Dendritic cell treated with granulocyte-macrophage colony-stimulating factor and Interleukin-4, amounts not matched to agents 40 ng/mL and 50 ng/mL, for 4 days (primary cell): ENCODE measurements around the gene EFHC1.

Source experiments
- H3K27ac Mint-ChIP-seq: one replicate; pipeline ENCODE4 v1.8.0; 2022; ENCODE audit warnings: mild to moderate bottlenecking, mixed read lengths
- H3K27me3 Mint-ChIP-seq: one replicate; pipeline ENCODE4 v1.8.0; 2022; ENCODE audit warnings: mild to moderate bottlenecking, mixed read lengths
- H3K36me3 Mint-ChIP-seq: one replicate; pipeline ENCODE4 v1.8.0; 2022; ENCODE audit warnings: low read depth, mixed read lengths
- H3K4me1 Mint-ChIP-seq: one replicate; pipeline ENCODE4 v1.8.0; 2022; ENCODE audit warnings: low read depth, mixed read lengths
- H3K4me3 Mint-ChIP-seq: one replicate; pipeline ENCODE4 v1.8.0; 2022; ENCODE audit warnings: mild to moderate bottlenecking, moderate library complexity, mixed read lengths
- H3K9me3 Mint-ChIP-seq: one replicate; pipeline ENCODE4 v1.8.0; 2022; ENCODE audit warnings: mixed read lengths
- intact Hi-C: fragments of 100-400 bp; cut with micrococcal nuclease; formaldehyde crosslinking; loops from one replicate; pipeline ENCODE4 v1.15.0; 2022

Gene EFHC1

GRCh38 chr6:52532457-52532856, 112.3 kb downstream of the EFHC1 start:
- H3K27ac Mint-ChIP-seq, result no peak overlapping the region
- no peaks in the 10 kb centered on the region for H3K27me3 Mint-ChIP-seq
- intact Hi-C loops, result no loop called here
- H3K4me1 Mint-ChIP-seq, result peaks cover 11% of the 10 kb centered on the region
- no peak overlapping the region for H3K4me3 Mint-ChIP-seq
- peaks cover 59% of the 10 kb centered on the region for H3K36me3 Mint-ChIP-seq
- H3K9me3 Mint-ChIP-seq, result no peaks in the 10 kb centered on the region

- Mint-ChIP-seq H3K4me3 (no peak overlapping the region), H3K9me3 (no peaks in the 10 kb centered on the region), H3K36me3 (peaks cover 63% of the 10 kb centered on the region), H3K27ac (no peak overlapping the region), H3K4me1 (peaks cover 17% of the 10 kb centered on the region), H3K27me3 (no peaks in the 10 kb centered on the region)
- intact Hi-C loops, result no loop called here
Observed at GRCh38 chr6:52533491-52533890, 113.3 kb downstream of the EFHC1 start.

- Mint-ChIP-seq H3K4me3 (no peak overlapping the region), H3K9me3 (no peaks in the 10 kb centered on the region), H3K36me3 (peaks cover 55% of the 10 kb centered on the region), H3K4me1 (peaks cover 17% of the 10 kb centered on the region), H3K27ac (no peak overlapping the region), H3K27me3 (no peaks in the 10 kb centered on the region)
- intact Hi-C loops, result no loop called here
Observed at GRCh38 chr6:52534363-52534762, 114.2 kb downstream of the EFHC1 start.

- Mint-ChIP-seq H3K4me1 (peaks cover 17% of the 10 kb centered on the region), H3K36me3 (peaks cover 52% of the 10 kb centered on the region), H3K27me3 (no peaks in the 10 kb centered on the region), H3K27ac (no peak overlapping the region), H3K4me3 (no peak overlapping the region), H3K9me3 (no peaks in the 10 kb centered on the region)
- intact Hi-C loops, result no loop called here
Observed at GRCh38 chr6:52534966-52535390, 114.8 kb downstream of the EFHC1 start.

- no peaks in the 10 kb centered on the region for H3K9me3 Mint-ChIP-seq
- H3K27me3 Mint-ChIP-seq, result no peaks in the 10 kb centered on the region
- H3K36me3 Mint-ChIP-seq, result peaks cover 46% of the 10 kb centered on the region
- intact Hi-C loops, result no loop called here
- H3K4me3 Mint-ChIP-seq, result no peak overlapping the region
- H3K27ac Mint-ChIP-seq, result no peak overlapping the region
- H3K4me1 Mint-ChIP-seq, result peaks cover 17% of the 10 kb centered on the region
Observed at GRCh38 chr6:52535711-52536423, 115.7 kb downstream of the EFHC1 start.

- H3K4me3 Mint-ChIP-seq, result no peak overlapping the region
- intact Hi-C loops, result no loop called here
- H3K27me3 Mint-ChIP-seq, result no peaks in the 10 kb centered on the region
- peaks cover 17% of the 10 kb centered on the region for H3K4me1 Mint-ChIP-seq
- no peaks in the 10 kb centered on the region for H3K9me3 Mint-ChIP-seq
- peaks cover 42% of the 10 kb centered on the region for H3K36me3 Mint-ChIP-seq
- H3K27ac Mint-ChIP-seq, result no peak overlapping the region
Observed at GRCh38 chr6:52536424-52536916, 116.3 kb downstream of the EFHC1 start.

GRCh38 chr6:52537001-52537753, 117.0 kb downstream of the EFHC1 start:
- H3K4me1 Mint-ChIP-seq, result peaks cover 17% of the 10 kb centered on the region
- peaks cover 37% of the 10 kb centered on the region for H3K36me3 Mint-ChIP-seq
- no peaks in the 10 kb centered on the region for H3K27me3 Mint-ChIP-seq
- no peaks in the 10 kb centered on the region for H3K9me3 Mint-ChIP-seq
- intact Hi-C loops, result no loop called here
- no peak overlapping the region for H3K4me3 Mint-ChIP-seq
- no peak overlapping the region for H3K27ac Mint-ChIP-seq

- H3K36me3 Mint-ChIP-seq, result peaks cover 33% of the 10 kb centered on the region
- no peak overlapping the region for H3K27ac Mint-ChIP-seq
- no peaks in the 10 kb centered on the region for H3K27me3 Mint-ChIP-seq
- no peaks in the 10 kb centered on the region for H3K9me3 Mint-ChIP-seq
- H3K4me1 Mint-ChIP-seq, result peaks cover 17% of the 10 kb centered on the region
- intact Hi-C loops, result no loop called here
- no peak overlapping the region for H3K4me3 Mint-ChIP-seq
Observed at GRCh38 chr6:52538252-52538900, 118.2 kb downstream of the EFHC1 start.

GRCh38 chr6:52538901-52539354, 118.8 kb downstream of the EFHC1 start:
- H3K27ac Mint-ChIP-seq, result no peak overlapping the region

GRCh38 chr6:52539607-52540006, 119.5 kb downstream of the EFHC1 start:
- H3K27me3 Mint-ChIP-seq, result no peaks in the 10 kb centered on the region
- H3K27ac Mint-ChIP-seq, result no peak overlapping the region
- peaks cover 31% of the 10 kb centered on the region for H3K36me3 Mint-ChIP-seq
- H3K9me3 Mint-ChIP-seq, result no peaks in the 10 kb centered on the region
- intact Hi-C loops, result no loop called here
- H3K4me1 Mint-ChIP-seq, result peaks cover 17% of the 10 kb centered on the region
- H3K4me3 Mint-ChIP-seq, result no peak overlapping the region

More at GRCh38 chr6:52538901-52539354, 118.8 kb downstream of the EFHC1 start:
- Mint-ChIP-seq H3K27me3 (no peaks in the 10 kb centered on the region), H3K9me3 (no peaks in the 10 kb centered on the region), H3K36me3 (peaks cover 31% of the 10 kb centered on the region), H3K4me1 (peaks cover 17% of the 10 kb centered on the region), H3K4me3 (no peak overlapping the region)
- intact Hi-C loops, result no loop called here

- Mint-ChIP-seq H3K9me3 (no peaks in the 10 kb centered on the region), H3K4me3 (no peak overlapping the region), H3K36me3 (peaks cover 24% of the 10 kb centered on the region), H3K27me3 (no peaks in the 10 kb centered on the region), H3K4me1 (peaks cover 17% of the 10 kb centered on the region), H3K27ac (no peak overlapping the region)
- intact Hi-C loops, result no loop called here
Observed at GRCh38 chr6:52540286-52540902, 120.3 kb downstream of the EFHC1 start.

GRCh38 chr6:52541135-52541534, 121.0 kb downstream of the EFHC1 start:
- H3K9me3 Mint-ChIP-seq, result no peaks in the 10 kb centered on the region
- H3K36me3 Mint-ChIP-seq, result peaks cover 19% of the 10 kb centered on the region
- intact Hi-C loops, result no loop called here
- no peaks in the 10 kb centered on the region for H3K27me3 Mint-ChIP-seq
- H3K4me3 Mint-ChIP-seq, result no peak overlapping the region
- peaks cover 21% of the 10 kb centered on the region for H3K4me1 Mint-ChIP-seq
- H3K27ac Mint-ChIP-seq, result no peak overlapping the region

GRCh38 chr6:52543262-52543661, 123.1 kb downstream of the EFHC1 start:
- Mint-ChIP-seq H3K4me1 (peaks cover 31% of the 10 kb centered on the region), H3K27me3 (no peaks in the 10 kb centered on the region), H3K4me3 (no peak overlapping the region), H3K9me3 (no peaks in the 10 kb centered on the region), H3K27ac (no peak overlapping the region), H3K36me3 (peaks cover 24% of the 10 kb centered on the region)
- intact Hi-C loops, result no loop called here
